ENCODE results near the gene MVB12B.

The MVB12B gene

GRCh38 chr9:126346031-126346430 is 19.4 kb downstream of the MVB12B start:
- no peak overlapping the region for H3K4me3 ChIP-seq (ENCODE audit: low read depth, low read length)
- DNase-seq (ENCODE audit: low read depth): no peak
- TF ChIP-seq CTCF (IDR thresholded peaks at IDR 0.05; ENCODE audit: low read depth, low read length): no peak
- no peak for TF ChIP-seq MAX (IDR thresholded peaks at IDR 0.05; ENCODE audit: low read depth, low read length)
- no peak for TF ChIP-seq MYC (IDR thresholded peaks at IDR 0.05; ENCODE audit: low read depth, low read length)
- no peak for TF ChIP-seq POLR2A (IDR thresholded peaks at IDR 0.05; ENCODE audit: extremely low read depth, insufficient read length)

GRCh38 chr9:126347093-126347492 is 20.5 kb downstream of the MVB12B start:
- TF ChIP-seq CTCF (IDR thresholded peaks at IDR 0.05; ENCODE audit: low read depth, low read length) (no peak), MYC (IDR thresholded peaks at IDR 0.05; ENCODE audit: low read depth, low read length) (peak; percentile 9; the same call in 1 of the 2 replicates), MAX (IDR thresholded peaks at IDR 0.05; ENCODE audit: low read depth, low read length) (0 out of 2 replicates have a peak, but pooled peaks have one; percentile 39)
- no peak overlapping the region for H3K4me3 ChIP-seq (ENCODE audit: low read depth, low read length)
- peak; percentile 45 for DNase-seq (ENCODE audit: low read depth)

- no peak overlapping the region for H3K4me3 ChIP-seq (ENCODE audit: low read depth, low read length)
- TF ChIP-seq CTCF (IDR thresholded peaks at IDR 0.05; ENCODE audit: low read depth, low read length) (no peak), POLR2A (IDR thresholded peaks at IDR 0.05; ENCODE audit: extremely low read depth, insufficient read length) (no peak), MAX (IDR thresholded peaks at IDR 0.05; ENCODE audit: low read depth, low read length) (no peak)
- DNase-seq (ENCODE audit: low read depth): no peak
Measured at GRCh38 chr9:126347911-126348760, 21.5 kb downstream of the MVB12B start.

- no peak for DNase-seq (ENCODE audit: low read depth)
- TF ChIP-seq POLR2A (IDR thresholded peaks at IDR 0.05; ENCODE audit: extremely low read depth, insufficient read length) (no peak), CTCF (IDR thresholded peaks at IDR 0.05; ENCODE audit: low read depth, low read length) (no peak), MAX (IDR thresholded peaks at IDR 0.05; ENCODE audit: low read depth, low read length) (no peak), MYC (IDR thresholded peaks at IDR 0.05; ENCODE audit: low read depth, low read length) (no peak)
- H3K4me3 ChIP-seq (ENCODE audit: low read depth, low read length): no peak overlapping the region
Measured at GRCh38 chr9:126348911-126349550, 22.4 kb downstream of the MVB12B start.

DNA sequence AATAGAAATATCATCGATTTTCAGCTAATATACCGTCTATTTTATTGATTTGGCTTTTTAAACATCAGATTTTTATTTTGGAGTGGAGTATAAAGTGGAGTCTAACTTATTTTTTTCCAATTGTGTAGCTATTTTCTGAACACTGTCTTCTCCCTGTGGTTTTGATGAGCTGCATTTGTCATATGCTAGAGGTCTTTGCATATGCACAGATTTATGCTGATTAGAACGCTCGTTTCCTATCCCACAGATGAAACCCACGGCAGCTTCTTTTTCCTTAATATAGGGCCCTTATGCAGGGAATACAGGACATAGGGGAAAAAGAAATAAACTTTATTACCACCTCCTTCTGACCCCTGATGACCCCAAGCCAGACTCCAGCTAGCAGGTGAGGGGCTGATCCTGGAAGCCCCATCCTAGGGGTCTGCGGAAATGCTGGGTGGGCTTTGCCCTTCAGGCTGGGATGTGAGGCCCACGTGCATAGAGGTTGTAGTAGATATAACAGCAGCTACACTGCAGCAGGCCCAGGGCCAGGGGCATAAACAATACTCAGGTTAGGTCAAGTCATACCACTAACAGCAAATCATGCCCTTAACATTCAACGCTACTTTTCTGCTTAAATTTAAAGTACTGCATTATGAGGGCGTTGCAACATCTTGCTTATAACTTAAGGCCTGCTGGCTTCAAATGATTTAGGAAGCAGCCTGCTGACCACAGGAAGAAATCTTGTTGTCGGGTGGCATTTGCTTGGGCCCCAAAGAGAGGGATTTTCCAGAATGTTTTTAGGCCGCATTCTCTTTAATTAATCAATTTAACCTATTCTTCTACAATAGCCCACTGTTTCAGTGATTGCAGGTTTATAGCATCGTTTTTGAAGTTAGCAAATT is 28.5 kb downstream of the MVB12B start:
- TF ChIP-seq MYC (IDR thresholded peaks at IDR 0.05; ENCODE audit: low read depth, low read length) (no peak), MAX (IDR thresholded peaks at IDR 0.05; ENCODE audit: low read depth, low read length) (no peak), CTCF (IDR thresholded peaks at IDR 0.05; ENCODE audit: low read depth, low read length) (no peak), POLR2A (IDR thresholded peaks at IDR 0.05; ENCODE audit: extremely low read depth, insufficient read length) (no peak)
- no peak for DNase-seq (ENCODE audit: low read depth)

More for the DNA sequence above, 28.5 kb downstream of the MVB12B start:
- no peak overlapping the region for H3K4me3 ChIP-seq (ENCODE audit: low read depth, low read length)
